Measurements from ENCODE around the gene PTPA. TPM values are rescaled to one million over a fixed set of nuclear protein-coding genes. Genes with fewer than 3 reads are reported as not detected.
A peak's percentile ranks its signal among the peaks of the same experiment; 100 is the strongest.

PTPA gene
- total and polyA plus RNA-seq, 7 donors: 54.1 to 110 (median 97.9) TPM

DNA sequence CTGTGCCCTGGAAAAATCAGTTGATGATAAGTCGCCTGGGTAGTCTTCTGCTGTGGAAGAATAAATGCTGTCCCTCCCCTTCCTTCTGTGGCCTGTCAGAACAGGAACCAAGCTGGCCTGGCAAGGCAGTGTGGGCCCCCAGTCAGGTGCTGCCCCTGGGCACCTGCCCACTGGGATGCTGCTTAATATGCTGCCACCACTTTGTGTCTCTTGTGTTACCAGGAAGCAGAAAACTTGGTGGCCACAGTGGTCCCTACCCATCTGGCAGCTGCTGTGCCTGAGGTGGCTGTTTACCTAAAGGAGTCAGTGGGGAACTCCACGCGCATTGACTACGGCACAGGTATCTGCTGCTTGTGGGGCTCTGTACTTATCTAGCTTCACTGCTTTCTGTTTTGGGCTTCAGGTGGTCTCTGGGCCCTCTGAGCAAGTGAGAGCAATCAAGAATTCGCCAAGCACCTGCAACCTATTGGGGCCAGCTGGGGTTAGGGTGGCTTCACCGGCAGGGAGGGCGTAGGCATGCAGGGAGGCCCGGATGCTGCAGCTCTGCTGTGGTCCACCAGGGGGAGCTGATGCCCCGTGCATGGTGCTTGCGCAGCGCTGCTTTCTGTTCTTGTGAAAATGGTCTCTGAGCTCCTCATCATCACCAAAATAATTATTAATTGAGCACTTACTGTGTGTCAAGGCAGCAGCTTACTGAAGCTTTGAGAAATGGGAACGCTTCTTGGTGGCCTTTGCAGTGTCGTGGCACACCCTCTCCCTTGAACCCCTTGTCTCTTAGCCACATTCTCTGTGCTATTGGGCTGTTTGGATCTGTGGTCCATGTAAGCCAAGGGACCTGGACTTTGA lies 20.3 kb downstream of the PTPA start:
- H3K36me3 ChIP-seq (ENCODE audit: insufficient read depth in 1 of 2, low read depth in 1 of 2): peaks cover 0 to 81% of the 10 kb centered on the region in 2 donors
- H3K27ac ChIP-seq: no peak overlapping the region
- H3K4me1 ChIP-seq: peaks cover 7% of the 10 kb centered on the region
- TF ChIP-seq, protein P1, sequence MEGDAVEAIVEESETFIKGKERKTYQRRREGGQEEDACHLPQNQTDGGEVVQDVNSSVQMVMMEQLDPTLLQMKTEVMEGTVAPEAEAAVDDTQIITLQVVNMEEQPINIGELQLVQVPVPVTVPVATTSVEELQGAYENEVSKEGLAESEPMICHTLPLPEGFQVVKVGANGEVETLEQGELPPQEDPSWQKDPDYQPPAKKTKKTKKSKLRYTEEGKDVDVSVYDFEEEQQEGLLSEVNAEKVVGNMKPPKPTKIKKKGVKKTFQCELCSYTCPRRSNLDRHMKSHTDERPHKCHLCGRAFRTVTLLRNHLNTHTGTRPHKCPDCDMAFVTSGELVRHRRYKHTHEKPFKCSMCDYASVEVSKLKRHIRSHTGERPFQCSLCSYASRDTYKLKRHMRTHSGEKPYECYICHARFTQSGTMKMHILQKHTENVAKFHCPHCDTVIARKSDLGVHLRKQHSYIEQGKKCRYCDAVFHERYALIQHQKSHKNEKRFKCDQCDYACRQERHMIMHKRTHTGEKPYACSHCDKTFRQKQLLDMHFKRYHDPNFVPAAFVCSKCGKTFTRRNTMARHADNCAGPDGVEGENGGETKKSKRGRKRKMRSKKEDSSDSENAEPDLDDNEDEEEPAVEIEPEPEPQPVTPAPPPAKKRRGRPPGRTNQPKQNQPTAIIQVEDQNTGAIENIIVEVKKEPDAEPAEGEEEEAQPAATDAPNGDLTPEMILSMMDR (IDR thresholded peaks at IDR 0.05): peak; percentile 97
- no peak overlapping the region for H3K4me3 ChIP-seq
- H3K9me3 ChIP-seq: no peaks in the 10 kb centered on the region
- ATAC-seq: peak; percentile 85 to 90 (median 88)
- no peaks in the 10 kb centered on the region for H3K27me3 ChIP-seq (ENCODE audit: insufficient read depth in 3 of 3, low read length in 2 of 3)
- WGBS, 3 donors: 44 to 53% (median 45%) methylated on average over 13 of the region's 13 CpGs
- intact Hi-C loops (cut with DNase I): loop anchor here (5.0 to 10.0 kb wide), 2 partner anchors 363 to 656 kb away; no protein-coding TSS in a partner anchor
- DNase-seq: peak; percentile 77 to 89

DNA sequence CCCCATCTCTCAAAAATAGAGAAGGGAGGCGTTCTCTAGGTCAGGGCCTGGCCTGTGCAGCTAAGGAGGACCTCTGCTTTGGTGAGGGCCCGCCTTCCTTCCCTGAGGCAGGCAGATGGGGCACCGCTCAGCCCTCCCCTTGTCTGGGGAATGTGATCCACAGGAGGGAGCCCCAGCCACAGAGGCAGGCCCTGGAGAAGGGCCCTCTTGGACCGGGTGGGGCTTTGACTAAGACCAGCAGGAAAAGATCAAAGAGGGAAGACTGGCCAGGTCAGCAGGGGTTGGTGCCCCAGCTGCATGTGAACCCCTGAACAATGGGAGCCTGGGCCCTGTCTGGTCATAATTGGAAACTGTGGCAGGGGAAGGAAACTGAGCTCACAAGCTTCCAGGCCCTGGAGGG lies 21.9 kb downstream of the PTPA start:
- intact Hi-C loops (cut with DNase I): loop anchor here (5.0 to 10.0 kb wide), 2 partner anchors 362 to 654 kb away; no protein-coding TSS in a partner anchor
- no peak for DNase-seq

DNA sequence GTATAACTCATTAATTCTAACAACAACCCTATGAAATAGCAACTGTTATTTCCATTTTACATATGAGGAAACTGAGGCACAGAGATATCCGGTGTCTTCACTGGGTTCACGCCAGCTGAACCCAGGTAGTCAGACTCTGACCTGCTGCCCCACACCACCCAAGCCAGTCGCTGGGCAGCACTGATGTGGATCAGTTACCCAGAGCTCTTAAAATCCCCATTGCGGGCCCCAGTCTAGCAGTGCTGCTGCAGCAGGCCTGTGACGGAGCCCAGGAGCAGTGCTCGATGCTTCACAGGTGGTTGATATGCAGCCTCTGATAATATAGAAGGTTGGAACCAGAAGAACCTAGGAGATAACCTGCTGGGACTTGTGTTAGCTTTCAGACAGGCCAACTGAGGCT lies 24.3 kb downstream of the PTPA start:
- WGBS, 3 donors: 89 to 92% (median 91%) methylated on average over 6 of the region's 6 CpGs
- Histone ChIP-seq H3K4me3 (no peak overlapping the region), H3K27me3 (ENCODE audit: insufficient read depth in 3 of 3, low read length in 2 of 3) (no peaks in the 10 kb centered on the region), H3K9me3 (no peaks in the 10 kb centered on the region), H3K4me1 (peaks cover 24% of the 10 kb centered on the region), H3K36me3 (ENCODE audit: insufficient read depth in 1 of 2, low read depth in 1 of 2) (peaks cover 0 to 68% of the 10 kb centered on the region in 2 donors), H3K27ac (no peak overlapping the region)
- TF ChIP-seq, protein P1 (IDR thresholded peaks at IDR 0.05): no peak
- ATAC-seq (no peak), DNase-seq (no peak)
- intact Hi-C loops (cut with DNase I): loop anchor here (5.0 to 10.0 kb wide), 2 partner anchors 122 to 359 kb away; no protein-coding TSS in a partner anchor

More for the DNA sequence above, 21.9 kb downstream of the PTPA start:
- 72 to 85% (median 75%) methylated on average over 4 of the region's 4 CpGs for WGBS, 3 donors
- no peaks in the 10 kb centered on the region for H3K9me3 ChIP-seq
- no peak overlapping the region for H3K4me3 ChIP-seq
- H3K4me1 ChIP-seq: peaks cover 10% of the 10 kb centered on the region
- TF ChIP-seq, protein P1 (IDR thresholded peaks at IDR 0.05): no peak
- H3K27ac ChIP-seq: no peak overlapping the region
- no peak for ATAC-seq
- H3K36me3 ChIP-seq (ENCODE audit: insufficient read depth in 1 of 2, low read depth in 1 of 2): peaks cover 0 to 82% of the 10 kb centered on the region in 2 donors
- no peaks in the 10 kb centered on the region for H3K27me3 ChIP-seq (ENCODE audit: insufficient read depth in 3 of 3, low read length in 2 of 3)

DNA sequence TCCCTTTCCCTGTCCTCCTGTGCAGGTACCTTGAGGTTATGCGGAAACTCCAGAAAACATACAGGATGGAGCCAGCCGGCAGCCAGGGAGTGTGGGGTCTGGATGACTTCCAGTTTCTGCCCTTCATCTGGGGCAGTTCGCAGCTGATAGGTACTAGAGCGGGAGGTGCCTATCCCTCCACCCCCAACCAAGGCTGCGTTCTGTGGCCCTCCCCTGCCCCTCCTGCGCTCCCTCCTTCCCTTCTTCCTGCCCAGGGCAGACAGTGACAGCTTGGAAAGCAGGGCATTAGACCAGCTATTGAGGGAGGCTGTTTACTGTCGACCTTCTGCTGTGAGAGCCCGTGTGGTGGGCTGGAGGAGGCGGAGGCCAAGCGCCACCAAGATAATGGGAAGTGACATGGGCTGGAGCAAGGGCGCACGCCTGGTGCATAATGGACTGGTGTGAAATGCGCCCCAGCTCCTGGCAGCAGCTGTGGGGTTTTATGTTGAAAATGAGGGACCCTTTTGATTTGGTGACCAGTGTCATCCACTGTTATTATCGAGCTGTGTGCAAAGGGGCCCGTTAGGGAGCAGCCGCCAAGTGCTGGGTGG lies 25.3 kb downstream of the PTPA start:
- no peaks in the 10 kb centered on the region for H3K9me3 ChIP-seq
- no peak for DNase-seq
- ATAC-seq: no peak
- TF ChIP-seq, protein P1 (IDR thresholded peaks at IDR 0.05): no peak
- H3K27ac ChIP-seq: no peak overlapping the region
- intact Hi-C loops (cut with DNase I): loop anchor here (5.0 to 10.0 kb wide), 2 partner anchors 121 to 358 kb away; no protein-coding TSS in a partner anchor
- peaks cover 29% of the 10 kb centered on the region for H3K4me1 ChIP-seq
- peaks cover 0 to 57% of the 10 kb centered on the region in 2 donors for H3K36me3 ChIP-seq (ENCODE audit: insufficient read depth in 1 of 2, low read depth in 1 of 2)
- WGBS, 3 donors: 81 to 86% (median 83%) methylated on average over 16 of the region's 16 CpGs
- H3K4me3 ChIP-seq: no peak overlapping the region
- H3K27me3 ChIP-seq (ENCODE audit: insufficient read depth in 3 of 3, low read length in 2 of 3): no peaks in the 10 kb centered on the region

Measured in psoas muscle (tissue), 8 donors.